ENCODE data around the gene AP5Z1.

Gene AP5Z1

DNA sequence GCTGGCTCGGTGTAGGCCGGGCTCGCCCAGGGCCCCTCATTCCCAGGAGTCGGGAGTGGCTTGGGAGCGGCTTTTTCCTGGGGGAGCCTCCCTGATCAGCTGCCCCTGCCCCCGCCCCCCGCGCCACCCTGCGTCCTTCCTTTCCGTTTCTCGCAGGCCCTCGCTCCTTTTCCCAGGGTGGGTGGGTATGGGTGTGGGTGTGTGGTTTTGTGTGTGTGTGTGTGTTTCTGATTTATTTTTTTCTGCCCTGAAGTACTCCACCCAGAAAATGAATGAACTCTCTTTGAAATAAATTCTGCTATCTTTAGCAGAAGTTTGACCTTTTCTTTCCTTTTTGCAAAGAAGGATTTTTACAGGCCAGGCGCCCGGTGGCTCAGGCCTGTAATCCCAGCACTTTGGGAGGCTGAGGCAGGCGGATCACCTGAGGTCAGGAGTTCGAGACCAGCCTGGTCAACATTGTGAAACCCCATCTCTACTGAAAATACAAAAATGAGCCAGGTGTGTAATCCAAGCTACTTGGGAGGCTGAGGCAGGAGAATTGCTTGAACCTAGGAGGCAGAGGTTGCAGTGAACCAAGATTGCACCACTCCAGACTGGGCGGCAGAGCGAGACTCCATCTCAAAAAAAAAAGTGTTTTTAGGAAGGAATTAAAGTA, 30.0 kb upstream of the AP5Z1 start:
- DNase-seq (ENCODE audit: low read depth, low spot score), result no peak

DNA sequence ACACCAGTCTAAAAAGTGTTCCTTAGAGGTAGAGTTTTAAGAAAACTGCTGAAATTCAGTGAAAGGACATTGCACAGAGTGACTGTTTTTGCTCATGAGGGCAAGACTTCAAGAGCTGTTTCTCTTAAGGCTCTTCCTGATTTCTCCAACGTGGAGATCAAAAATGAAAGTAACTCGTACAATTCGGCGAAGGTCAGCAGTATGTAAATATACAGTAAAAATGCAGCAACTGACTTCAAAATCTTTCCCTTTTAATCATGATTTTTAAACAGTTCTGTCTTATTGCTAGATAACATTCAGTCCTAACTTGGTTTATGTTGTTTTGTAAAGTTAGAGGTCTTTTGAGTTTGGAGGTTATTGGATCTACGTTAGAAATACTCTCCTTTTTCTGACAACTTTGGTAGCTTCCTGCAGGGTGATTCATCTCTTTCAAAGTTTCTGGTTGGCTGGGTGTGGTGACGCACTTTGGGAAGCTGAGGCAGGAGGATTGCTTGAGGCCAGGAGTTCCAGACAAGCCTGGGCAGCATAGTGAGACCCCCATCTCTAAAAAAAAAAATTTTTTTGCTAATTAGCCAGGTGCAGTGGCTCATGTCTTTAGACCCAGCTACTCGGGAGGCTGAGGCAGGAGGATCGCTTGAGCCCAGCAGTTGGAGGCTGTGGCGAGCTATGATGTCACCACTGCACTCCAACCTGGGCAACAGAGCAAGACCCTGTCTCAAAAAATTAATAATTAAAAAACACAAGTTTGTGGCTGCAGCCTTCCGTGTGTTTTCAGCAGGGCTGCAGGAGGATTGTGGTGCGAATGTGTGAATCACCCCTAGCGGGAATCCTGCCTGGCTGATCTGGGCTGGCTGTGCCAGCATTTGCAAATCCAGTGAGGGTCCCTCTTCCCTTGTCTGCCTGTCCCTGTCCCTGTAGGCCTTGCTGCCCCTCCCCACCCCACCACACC, 29.2 kb upstream of the AP5Z1 start:
- no peak for DNase-seq (ENCODE audit: low read depth, low spot score)

DNA sequence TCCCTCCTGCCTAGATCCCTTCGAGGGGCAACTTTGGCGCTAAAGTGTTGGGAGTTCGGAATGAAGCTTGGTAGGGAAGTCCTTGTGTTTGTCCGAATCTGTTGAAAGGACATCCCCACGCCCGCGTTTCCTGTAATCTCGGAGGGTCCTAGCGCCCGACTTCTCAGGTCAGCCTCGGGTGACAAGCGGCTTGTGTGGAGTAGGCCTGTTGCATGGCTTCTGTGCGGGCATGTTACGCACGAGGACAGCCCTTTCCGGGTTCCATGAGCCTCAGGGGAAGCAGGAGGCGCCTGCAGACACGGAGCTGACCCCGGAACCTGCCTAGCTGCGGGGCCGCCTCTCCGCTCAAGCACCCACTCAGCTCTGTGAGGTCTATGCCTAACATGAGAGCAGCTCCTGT, 28.4 kb upstream of the AP5Z1 start:
- DNase-seq (ENCODE audit: low read depth, low spot score), result no peak

DNA sequence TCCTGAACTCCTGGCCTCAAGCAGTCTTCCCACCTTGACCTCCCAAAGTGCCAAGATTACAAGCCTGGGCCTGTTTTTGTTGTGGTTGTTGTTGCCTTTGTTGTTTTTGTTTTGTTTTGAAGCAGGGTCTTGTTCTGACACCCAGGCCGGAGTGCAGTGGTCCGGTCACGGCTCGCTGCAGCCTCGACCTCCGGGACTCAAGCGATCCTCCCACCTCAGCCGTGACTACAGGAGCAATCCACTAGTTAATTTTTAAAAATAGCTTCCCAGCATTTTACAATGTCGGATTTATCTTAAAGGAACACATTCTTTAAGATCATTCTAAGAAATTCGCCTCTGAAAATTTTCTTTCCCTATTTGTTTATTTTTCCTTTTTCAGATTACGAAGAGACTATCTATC, 27.7 kb upstream of the AP5Z1 start:
- no peak for DNase-seq (ENCODE audit: low read depth, low spot score)

DNA sequence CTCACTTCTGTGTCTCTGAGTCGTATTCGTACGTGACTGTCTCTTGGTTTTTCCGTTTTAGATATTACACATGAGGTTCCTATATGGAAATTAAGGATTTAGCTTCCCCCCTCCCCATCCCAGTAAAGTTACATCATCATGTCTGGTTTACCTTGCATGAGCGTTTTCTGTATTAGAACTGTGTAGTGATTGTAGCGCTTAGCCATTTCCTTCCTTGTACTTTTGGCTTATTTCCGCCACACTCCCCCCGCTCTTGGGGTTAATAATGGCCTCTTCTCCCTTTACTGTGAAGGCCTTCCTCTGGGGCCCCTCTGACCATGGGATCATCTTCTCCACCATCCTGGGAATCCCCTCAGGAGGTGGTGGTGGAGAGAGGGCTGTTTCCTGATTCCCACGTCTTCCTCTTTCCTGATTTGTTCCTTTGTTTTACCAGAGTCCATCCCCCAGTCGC, 27.2 kb upstream of the AP5Z1 start:
- no peak for DNase-seq (ENCODE audit: low read depth, low spot score)

DNA sequence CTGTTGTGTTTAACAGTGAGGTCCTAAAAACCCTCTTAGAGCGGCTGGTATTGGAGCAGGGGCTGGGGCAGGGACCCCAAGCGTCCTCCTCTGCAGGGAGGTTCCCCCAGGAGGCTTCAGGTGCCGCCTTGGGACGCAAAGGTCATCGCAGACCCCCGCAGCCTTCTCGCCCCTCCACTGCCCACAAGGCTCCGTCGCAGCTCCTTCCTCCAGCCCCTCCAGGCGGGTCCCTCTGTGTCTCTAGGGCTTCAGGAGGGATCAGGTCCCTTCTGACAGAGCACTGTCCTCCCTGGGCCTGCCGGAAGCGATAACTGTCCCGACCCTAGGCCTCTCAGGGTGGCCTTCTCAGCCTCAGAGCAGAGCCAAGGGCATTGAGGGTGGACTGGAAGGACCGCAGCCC, 26.1 kb upstream of the AP5Z1 start:
- DNase-seq (ENCODE audit: low read depth, low spot score), result no peak

DNA sequence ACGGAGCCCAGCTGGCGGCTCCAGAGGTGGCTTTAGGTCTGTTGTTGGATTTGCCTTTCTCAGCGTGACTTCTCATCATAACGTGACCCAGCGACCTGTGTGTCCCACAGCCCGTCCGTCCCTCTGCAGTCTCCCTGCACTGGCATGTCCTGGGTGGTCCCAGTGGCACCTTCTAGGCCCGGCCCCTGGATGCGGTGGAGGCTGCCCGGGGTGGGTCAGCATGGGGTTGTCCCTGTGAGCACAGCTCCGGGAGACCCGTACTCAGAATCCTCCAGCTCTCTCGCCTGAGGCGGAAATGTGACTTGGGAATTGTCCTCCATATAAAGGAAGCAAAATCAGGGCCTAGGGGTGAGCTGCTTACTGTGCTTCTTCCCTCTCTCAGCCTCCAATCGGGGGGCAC, 25.6 kb upstream of the AP5Z1 start:
- DNase-seq (ENCODE audit: low read depth, low spot score), result no peak

DNA sequence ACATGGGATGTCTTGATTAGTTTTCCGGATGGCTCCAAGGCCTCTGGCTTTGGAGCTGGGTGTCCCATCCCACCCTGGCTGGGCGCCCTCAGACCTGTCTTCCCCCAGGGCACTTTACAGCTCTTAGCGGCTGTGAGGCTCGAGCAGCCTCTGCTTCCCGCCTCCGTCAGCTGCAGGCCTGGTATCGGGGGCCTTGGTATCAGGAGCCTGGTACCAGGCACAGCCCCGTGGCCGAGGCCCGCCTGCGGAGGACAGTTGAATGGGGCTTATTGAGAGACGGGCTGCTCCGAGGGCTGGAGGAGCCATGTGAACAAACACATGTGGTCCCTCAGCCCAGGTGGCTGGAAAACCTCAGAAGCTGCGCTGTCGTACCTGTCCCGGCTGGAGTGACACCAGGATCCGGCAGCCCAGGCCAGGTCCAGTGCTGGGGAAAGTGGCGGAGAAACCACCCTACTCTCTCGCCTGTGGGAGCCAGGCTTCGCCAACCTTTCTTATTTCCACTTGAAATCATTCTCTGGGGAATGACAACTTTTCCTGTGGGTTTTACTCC, 23.9 kb upstream of the AP5Z1 start:
- DNase-seq (ENCODE audit: low read depth, low spot score), result no peak

DNA sequence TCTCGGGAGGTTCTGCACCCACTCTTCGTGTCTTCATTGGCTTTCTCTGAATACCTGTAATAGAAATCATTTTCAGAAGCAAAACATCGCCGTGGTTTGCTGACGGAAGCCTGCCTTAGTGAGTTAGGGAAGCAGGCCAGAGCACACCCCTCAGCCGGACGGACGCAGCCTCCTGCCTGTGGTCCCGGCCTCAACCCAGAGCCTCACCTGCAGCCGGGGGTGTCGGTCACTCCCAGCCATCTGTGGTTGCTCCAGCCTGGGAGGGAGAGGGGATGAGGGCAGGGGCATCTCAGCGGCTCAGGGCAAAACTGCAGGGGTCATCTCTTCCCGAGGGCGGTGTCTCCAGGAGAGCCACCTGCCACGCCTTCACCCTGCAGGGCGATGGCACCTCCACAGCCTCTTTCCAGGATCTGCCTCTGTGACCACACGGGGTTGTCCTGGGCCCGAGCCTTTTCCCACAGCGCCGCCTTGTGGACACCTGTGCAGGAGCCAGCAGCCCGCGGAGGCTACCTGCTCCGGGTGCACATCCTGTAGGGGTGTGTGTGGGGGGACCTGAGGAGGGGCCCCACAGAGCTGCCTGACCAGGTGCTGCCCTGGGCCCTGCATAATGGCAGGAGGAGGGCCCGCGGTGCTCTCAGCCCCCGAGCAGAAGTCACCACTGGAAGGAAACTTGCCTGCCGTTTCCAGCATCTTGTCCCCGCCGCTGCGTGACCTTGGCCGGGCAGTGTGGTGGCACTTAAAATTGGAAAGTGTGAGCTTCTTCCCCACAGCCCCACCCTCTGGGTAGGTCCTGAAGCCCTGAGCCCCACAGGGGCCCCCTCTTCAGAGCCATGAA, 21.6 kb upstream of the AP5Z1 start:
- no peak for DNase-seq (ENCODE audit: low read depth, low spot score)

DNA sequence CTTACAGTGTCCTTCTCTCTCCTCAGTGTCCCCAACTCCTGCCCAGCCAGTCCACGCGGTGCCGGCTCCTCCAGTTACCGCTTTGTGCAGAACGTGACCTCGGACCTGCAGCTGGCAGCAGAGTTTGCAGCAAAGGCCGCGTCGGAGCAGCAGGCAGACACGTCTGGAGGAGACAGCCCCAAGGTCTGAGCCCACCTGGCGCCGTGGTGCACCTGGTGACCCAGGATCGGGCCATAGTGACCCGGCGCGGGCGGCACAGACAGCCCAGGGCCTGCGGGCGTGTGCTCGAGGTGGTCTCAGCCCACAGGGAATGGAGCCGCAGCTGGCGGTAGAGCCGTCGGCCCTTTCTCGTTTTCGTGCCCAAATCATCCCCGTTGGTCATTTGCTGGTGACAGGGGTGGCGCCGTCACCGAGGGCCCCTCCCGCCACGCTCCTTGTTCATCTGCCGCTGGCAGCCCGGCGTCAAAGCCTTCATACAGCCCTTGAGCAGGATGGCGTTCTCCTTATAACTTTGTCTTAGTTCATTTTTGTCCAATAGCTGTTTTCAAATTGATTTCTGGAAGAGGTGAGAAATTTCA, 20.9 kb upstream of the AP5Z1 start:
- no peak for DNase-seq (ENCODE audit: low read depth, low spot score)

DNA sequence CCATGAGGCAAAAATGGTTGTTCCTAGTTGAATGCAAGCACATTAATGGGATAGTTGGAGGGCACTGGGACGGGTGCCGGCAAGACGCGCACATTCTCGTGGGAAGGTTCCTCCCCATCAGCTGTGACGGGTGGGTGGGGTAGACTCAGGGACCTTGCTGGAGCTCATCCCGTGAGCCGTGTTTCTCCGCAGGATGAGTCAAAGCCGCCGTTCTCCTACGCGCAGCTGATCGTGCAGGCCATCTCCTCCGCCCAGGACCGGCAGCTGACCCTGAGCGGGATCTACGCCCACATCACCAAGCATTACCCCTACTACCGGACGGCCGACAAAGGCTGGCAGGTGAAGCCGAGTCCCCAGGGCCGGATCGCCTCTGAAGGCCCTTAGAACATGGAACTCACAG, 20.4 kb upstream of the AP5Z1 start:
- no peak for DNase-seq (ENCODE audit: low read depth, low spot score)

DNA sequence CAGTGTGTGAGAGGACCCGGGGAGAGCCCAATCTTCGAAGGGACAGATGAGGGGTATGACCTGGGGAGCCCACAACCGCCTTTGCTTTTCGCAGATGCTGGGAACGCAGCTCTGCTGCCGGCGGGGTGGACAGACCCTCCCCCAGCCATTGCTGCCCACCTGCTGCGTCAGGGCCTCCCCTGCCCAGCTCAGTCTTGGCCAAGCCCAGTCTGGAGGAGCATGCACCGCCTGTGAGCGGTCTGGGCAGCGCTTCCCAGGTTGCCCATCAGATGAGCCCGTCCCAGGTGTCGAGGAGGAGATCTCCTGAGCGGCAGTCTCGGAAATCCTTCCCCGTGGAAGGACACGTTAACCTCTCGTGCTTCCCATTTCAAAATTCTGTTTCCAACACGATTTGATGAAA, 17.3 kb upstream of the AP5Z1 start:
- no peak for DNase-seq (ENCODE audit: low read depth, low spot score)

DNA sequence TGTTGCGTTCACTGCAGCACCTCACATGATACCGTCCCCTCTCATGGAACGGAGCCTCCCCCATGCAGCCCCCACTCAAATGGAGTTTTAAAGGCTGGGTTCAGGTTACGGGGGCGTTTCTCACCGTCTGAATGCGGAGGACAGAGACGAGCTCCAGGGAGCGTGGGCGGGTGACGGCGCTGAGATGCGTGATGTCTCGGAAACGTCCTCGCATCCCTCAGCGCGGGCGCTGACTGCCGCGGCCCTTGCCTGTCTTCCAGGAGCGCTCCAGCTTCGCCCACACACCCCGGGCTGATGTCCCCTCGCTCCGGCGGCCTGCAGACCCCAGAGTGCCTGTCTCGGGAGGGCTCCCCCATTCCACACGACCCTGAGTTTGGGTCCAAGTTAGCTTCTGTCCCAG, 16.6 kb upstream of the AP5Z1 start:
- DNase-seq (ENCODE audit: low read depth, low spot score), result no peak

DNA sequence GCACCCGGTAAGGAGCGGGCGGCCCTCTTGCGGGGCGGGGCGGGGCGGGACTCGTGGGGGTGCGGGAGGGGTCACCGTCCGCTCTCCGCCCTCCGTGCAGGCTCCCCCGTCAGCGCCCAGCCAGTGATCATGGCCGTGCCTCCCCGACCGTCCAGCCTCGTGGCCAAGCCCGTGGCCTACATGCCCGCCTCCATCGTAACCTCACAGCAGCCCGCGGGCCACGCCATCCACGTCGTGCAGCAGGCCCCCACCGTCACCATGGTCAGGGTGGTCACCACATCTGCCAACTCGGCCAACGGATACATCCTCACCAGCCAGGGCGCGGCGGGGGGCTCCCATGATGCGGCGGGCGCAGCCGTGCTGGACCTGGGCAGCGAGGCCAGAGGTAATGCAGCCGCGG, 16.2 kb upstream of the AP5Z1 start:
- no peak for DNase-seq (ENCODE audit: low read depth, low spot score)

DNA sequence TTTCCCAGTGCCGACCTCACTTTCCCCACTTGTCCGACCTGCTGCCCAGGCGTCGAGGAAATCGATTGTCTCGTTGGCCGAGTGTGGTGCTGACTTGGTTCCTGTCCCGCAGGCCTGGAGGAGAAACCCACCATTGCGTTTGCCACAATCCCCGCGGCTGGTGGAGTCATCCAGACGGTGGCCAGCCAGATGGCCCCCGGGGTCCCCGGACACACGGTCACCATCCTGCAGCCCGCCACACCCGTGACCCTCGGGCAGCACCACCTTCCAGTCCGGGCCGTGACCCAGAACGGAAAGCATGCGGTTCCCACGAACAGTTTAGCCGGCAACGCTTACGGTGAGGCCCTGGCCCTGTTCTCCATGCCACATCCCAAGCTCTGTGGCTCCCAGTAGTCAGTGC, 14.5 kb upstream of the AP5Z1 start:
- no peak for DNase-seq (ENCODE audit: low read depth, low spot score)

DNA sequence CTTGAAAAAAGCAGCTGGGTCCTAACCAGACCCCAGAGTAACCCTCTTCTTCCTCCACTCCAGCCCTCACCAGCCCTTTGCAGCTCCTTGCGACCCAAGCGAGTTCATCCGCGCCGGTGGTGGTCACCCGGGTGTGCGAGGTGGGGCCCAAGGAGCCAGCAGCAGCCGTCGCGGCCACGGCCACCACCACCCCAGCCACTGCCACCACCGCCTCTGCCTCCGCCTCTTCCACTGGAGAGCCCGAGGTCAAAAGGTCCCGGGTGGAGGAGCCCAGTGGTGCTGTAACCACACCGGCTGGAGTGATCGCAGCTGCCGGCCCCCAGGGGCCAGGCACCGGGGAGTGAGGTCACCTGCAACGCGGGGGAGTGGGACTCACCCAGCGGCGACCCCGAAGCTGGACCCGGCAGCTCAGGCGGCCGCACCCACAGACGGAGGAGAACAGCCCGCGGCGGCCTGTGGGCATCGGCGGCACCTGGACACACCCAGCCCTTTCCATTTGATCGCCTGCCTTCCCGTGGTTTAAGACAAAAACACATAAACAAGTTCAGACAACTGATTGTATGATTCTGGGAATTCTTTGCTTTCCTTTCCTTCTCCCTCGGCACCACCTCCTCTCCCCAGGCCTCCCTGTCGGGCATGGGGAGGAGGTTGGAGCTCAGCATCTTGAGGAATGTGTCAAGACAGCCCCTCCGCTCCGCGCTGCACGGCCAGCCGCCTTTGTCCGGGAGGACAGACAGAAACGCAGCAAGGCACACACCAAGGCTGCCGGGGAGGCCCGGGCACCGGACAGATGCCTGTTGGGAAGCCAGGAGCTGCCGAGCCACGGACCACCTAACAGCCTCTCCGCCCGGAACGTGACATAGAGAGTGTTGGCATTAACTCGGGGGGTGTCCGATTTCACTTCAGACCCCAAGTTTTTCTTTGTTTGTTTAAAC, 13.0 kb upstream of the AP5Z1 start:
- DNase-seq (ENCODE audit: low read depth, low spot score), result no peak

DNA sequence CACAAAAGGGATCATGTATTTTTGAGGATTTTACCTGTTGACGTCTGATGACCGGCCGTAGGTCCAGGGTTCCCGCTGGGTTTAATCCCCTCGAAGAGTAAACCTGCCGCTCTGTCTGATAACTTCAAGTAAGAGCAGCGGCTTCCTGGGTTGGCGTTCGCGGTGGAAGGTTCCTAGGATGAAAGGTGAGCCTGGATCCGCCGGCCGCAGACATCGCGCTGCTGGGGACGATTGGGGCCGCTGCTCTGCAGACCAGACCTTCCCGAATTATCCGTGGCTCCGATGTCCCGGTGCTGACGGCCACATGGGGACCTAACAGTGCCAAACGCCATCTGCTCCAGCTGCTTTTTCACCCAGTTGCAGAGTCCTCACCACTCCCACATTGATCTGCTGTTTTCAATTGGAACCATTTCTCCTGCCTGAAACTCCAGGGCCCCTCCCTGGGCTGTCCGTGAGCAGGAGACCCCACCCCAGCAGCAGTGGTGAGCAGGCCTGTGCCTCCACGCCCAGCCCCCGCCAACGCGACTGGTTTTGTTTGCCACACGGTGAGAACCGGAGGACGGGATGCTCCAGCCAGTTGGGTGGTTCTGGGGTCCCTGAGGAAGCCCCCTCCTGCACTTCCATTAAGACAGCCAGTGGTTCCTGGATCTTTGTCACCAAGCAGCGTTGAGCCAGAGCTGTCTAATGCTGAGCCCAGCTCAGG, 12.2 kb upstream of the AP5Z1 start:
- DNase-seq (ENCODE audit: low read depth, low spot score), result no peak

DNA sequence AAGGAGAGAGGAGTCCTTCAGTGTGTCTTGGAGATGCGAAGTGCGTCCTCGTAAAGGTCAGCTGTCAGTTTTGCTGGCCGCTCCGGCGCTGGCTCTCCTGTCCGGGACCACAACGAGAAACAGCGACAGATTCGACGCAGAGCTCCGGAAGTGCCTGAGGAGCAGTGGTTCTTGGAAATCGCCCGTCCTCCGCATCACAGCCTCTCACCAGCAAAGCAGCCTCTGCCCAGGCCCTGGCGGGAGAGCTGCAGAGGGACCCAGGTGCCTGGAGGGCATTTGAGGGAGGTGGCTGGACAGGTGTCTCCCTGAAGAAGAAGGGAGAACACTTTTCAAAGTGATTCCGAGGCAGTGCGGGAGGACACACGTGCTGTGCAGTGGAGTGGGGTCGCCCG, 11.6 kb upstream of the AP5Z1 start:
- no peak for DNase-seq (ENCODE audit: low read depth, low spot score)

DNA sequence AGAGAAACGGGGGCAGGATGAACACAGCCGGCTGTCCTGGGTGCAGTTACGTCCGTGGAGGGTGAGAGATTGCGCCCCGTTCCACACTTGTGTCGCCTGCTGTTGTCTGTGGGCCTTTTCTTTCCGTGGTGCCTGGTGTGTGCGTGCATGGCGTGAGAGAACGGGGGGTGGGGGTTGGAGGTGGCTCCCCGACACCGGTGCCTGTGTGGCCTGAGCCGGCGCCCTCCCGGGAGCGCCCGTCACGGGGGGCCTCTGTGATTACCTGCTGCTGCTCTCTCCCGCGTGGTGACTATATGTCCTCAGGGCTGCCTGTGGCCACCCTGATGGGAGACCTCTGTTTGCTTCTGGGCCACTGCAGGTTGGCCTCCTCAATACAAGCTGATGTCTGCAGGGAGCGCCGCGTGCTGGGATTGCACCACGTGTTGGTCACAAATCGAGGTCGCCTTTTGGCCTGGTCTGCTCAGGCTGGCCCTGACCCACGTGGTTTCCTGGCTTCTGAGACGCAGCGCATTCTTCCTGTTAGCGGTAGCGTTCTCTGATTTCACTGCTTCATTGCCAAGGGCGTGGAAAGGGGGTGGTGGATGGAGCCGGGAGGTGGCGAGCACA, 10.9 kb upstream of the AP5Z1 start:
- no peak for DNase-seq (ENCODE audit: low read depth, low spot score)

Measured in iPS DF 19.7 (cell line).